GM19193 (cell line): ENCODE data around the gene TEKTIP1.

Source experiments
- POLR2A ChIP-seq: IDR thresholded peaks from 4 replicates; pipeline ENCODE4 v1.6.1; 2011; ENCODE audit not compliant: insufficient read depth, insufficient read length; ENCODE audit errors: extremely low read depth

The TEKTIP1 gene

DNA sequence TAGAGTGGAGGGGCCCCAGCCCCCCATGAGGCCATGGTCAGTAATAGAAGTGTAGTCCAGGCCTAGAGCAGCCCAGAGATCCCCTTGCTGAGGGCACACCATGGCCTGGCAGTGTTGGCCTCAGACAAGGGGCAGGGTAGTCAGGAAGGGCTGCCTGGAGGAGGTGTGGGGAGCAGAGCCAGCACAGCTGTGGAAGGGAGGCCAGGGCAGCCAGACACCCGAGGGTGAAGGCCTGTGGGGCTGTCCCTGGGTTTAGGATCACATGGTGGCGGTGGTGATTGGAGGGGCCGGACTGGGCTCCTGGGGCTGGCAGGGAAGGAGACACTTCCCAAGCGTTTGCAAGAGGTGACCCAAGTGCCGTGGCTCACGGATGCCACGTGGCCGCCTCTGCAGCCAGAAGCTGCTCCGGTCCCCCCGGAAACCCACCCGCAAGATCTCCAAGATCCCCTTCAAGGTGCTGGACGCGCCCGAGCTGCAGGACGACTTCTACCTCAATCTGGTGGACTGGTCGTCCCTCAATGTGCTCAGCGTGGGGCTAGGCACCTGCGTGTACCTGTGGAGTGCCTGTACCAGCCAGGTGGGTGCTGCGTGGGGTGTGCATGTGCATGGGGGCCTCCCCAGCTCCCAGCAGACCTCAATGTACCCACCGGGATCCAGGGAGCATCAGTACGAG is 11.6 kb upstream of the TEKTIP1 start:
- TF ChIP-seq POLR2A = no peak

DNA sequence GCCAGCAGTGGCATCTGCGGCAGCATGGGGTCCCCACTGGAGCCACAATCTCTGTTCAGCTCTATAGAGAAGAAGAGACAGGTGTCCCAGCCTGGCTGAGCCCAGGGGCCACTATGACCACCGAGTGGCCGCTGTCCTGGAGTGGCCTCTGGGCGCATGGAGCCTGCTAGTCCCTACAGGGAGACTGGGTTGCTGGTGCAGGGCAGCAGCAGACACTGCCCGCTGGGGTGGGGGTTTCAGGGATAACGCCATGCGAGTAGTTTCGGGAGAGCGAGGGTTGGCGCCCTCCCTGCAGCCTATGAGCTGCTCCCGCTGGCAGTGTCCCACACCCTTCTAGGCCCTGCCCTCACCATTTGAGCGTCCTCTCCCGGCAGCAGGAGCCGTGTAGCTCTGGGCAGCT is 10.9 kb upstream of the TEKTIP1 start:
- TF ChIP-seq POLR2A = no peak

DNA sequence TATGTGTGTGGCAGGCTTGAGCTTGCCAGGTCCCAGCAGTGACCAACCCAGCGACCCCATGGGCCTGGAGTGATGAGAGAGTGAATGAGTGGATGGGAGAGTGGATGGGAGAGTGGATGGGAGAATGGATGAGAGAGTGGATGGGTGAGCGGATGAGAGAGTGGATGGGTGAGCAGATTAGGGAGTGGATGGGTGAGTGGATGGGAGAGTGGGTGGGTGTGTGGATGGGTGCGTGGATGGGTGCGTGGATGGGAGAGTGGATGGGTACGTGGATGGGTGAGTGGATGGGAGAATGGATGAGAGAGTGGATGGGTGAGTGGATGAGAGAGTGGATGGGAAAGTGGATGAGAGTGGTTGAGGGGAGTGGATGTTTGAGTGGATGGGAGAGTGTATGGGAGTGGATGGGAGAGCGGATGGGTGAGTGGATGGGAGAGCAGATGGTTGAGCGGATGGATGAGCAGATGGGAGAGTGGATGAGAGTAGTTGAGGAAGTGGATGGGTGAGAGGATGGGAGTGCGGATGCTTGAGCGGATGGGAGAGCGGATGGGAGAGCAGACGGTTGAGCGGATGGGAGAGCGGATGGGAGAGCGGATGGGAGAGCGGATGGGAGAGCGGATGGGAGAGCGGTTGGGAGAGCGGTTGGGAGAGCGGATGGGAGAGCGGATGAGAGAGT is 10.3 kb upstream of the TEKTIP1 start:
- TF ChIP-seq POLR2A = no peak

DNA sequence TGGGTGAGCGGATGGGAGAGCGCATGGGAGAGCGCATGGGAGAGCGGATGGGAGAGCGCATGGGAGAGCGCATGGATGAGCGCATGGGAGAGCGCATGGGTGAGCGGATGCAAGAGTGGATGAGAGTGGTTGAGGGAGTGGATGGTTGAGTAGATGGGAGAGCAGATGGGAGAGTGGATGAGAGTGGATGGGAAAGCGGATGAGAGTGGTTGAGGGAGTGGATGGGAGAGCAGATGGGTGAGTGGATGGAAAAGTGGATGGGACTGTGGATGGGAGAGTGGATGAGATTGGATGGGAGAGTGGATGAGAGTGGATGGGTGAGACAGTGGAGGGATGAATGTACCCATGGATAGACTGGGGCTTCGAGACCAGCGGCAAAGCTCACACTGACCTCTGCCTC is 8.6 kb upstream of the TEKTIP1 start:
- TF ChIP-seq POLR2A = no peak

DNA sequence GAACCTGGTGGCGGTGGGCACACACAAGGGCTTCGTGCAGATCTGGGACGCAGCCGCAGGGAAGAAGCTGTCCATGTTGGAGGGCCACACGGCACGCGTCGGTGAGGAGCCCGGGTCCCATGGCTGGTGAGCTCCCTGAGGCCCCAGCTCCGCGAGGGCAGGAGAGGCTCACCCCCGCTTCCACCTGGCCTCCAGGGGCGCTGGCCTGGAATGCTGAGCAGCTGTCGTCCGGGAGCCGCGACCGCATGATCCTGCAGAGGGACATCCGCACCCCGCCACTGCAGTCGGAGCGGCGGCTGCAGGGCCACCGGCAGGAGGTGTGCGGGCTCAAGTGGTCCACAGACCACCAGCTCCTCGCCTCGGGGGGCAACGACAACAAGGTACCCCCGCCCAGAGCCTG is 7.3 kb upstream of the TEKTIP1 start:
- no peak for TF ChIP-seq POLR2A

DNA sequence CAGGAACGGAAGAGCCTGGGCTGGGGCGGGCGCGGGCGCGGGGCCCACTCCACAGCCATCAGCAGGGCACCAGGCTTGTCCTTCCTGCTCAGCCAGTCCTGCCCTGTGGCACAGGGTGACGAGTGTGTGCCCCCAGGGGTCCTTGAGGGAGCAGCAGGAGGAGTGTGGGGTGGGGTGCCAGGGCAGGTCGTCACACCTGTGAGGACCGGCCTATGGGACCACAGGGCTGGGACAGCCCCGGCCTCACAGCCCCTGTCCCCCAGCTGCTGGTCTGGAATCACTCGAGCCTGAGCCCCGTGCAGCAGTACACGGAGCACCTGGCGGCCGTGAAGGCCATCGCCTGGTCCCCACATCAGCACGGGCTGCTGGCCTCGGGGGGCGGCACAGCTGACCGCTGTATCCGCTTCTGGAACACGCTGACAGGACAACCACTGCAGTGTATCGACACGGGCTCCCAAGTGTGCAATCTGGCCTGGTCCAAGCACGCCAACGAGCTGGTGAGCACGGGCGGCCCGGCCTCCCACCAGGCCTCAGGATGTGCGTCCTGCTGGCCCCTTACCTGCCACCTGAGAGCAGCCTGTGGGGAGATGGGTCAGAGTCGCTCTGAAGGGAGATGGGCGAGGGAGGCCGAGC is 6.7 kb upstream of the TEKTIP1 start:
- TF ChIP-seq POLR2A = no peak

DNA sequence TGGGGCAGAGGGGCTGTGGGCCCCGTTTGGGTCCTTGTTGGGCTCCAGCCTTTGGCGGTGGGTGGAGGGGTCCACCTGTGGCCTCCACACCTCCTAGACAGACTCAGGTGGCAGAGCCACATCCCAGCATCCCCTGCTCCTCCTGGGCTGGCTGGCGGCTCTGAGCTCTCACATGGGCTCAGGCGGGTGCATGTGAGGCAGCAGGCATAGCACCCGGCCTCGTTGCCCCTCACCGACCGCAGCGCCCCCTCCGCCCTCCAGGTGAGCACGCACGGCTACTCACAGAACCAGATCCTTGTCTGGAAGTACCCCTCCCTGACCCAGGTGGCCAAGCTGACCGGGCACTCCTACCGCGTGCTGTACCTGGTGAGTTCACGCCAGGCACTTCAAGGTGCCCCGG is 5.9 kb upstream of the TEKTIP1 start:
- no peak for TF ChIP-seq POLR2A

DNA sequence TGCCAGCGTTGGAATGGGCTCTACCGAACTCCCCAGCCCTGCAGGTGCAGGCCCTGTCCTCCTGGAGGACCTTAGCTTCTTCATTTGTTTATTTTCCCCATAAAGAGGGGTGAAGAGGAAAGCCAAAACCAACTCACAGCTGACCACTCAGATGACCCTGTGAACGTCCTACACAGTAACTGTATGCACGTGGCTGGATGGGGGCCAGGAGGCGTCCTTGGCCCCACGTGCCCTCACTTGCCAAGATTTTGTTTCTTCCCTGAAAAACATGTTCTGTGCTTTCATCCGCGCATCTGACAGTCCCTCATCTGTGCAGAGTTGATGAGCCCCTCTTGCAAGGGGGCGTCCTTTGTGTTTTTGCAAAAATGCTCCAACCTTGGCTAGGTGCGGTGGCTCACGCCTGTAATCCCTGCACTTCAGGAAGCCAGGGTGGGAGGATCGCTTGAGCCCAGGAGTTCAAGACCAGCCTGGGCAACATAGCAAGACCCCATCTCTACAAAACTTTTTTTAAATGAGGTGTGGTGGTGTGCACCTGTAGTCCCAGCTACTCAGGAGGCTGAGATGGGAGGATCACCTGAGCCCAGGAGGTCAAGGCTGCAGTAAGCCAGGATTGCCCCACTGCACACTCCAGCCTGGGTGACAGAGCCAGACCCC is 5.3 kb upstream of the TEKTIP1 start:
- no peak for TF ChIP-seq POLR2A

DNA sequence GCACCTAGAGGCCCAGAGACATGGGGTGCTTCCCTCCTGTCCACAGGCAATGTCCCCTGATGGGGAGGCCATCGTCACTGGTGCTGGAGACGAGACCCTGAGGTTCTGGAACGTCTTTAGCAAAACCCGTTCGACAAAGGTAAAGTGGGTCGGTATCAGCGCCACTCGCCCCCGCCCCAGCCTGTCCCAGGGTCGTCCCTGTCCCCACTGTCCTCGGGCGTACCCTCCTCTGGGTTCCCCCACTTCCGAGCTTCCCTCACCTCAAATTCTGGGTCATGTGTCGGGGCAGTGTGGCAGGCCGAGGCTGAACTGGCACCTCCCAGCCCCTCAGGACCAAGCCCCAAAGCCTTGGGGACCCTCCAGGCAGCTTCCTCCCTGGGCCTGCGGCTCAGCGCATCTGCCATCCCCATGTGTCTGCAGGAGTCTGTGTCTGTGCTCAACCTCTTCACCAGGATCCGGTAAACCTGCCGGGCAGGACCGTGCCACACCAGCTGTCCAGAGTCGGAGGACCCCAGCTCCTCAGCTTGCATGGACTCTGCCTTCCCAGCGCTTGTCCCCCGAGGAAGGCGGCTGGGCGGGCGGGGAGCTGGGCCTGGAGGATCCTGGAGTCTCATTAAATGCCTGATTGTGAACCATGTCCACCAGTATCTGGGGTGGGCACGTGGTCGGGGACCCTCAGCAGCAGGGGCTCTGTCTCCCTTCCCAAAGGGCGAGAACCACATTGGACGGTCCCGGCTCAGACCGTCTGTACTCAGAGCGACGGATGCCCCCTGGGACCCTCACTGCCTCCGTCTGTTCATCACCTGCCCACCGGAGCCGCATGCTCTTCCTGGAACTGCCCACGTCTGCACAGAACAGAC is 4.4 kb upstream of the TEKTIP1 start:
- no peak for TF ChIP-seq POLR2A

DNA sequence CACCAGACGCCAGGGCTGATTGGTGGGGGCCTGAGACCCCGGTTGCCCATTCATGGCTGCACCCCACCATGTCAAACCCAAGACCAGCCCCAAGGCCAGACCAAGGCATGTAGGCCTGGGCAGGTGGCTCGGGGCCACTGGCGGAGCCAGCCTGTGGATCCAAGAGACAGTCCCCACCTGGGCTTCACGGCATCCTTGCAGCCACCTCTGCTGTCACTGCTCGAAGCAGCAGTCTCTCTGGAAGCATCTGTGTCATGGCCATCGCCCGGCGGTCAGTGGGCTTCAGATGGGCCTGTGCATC is 3.8 kb upstream of the TEKTIP1 start:
- no peak for TF ChIP-seq POLR2A

DNA sequence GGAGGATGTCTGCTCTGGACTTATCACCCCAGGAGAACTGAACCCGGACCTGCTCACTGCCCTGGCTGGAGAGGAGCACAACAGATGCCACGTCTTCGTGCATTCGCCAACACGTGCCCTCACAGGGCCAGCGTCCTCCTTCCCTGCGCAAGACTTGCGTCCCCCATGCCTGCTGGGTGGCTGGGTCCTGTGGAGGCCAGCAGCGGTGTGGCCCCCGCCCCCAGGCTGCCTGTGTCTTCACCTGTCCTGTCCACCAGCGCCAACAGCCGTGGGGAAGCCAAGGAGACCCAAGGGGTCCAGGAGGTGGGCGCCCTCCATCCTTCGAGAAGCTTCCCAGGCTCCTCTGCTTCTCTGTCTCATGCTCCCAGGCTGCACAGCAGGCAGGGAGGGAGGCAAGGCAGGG is 3.4 kb upstream of the TEKTIP1 start:
- TF ChIP-seq POLR2A = no peak

DNA sequence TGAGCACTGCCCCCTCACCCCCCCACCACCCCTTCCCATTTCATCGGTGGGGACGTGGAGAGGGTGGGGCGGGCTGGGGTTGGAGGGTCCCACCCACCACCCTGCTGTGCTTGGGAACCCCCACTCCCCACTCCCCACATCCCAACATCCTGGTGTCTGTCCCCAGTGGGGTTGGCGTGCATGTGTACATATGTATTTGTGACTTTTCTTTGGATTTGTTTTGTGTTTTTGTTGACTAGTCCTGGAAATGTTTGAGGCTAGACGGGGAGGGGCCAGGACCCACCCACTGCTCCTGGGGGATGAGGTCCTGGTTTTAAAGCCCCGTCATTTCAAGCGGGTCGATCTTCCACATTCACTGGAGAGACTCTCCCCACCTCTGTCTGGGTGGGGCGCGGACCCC is 3.0 kb upstream of the TEKTIP1 start:
- TF ChIP-seq POLR2A = no peak

DNA sequence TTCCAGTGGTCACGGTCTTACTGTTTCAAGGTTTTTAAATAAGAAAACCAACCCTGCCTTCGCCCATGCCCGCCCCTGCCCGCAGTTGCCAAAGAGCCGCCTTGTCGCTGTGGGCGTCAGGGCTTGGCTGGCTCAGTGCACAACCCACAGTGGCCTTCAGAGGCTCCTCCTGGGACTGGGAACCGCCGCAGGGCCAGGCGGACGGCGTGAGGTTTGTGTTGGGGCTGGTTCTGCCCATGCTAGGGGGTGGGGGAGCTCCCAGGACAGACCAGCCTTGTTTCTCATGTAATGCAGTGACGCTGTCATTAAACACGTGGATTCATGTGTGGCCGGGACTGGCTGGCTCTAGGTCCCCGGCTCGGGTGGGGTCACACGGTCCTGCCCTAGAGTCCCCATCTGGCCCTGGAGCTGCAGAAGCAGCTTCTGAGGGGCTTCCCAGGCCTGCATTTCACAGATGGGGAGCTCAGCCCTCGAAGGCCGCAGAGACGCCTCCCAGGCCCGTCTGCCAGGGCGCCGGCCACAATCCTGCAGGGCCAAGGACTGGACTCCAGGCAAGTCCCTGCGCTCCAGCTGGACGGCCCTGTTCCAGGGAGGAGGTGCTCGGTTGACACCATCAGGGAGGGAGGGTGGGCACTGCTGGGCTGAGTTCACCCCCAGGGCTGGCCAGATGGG is 2.4 kb upstream of the TEKTIP1 start:
- TF ChIP-seq POLR2A = no peak

DNA sequence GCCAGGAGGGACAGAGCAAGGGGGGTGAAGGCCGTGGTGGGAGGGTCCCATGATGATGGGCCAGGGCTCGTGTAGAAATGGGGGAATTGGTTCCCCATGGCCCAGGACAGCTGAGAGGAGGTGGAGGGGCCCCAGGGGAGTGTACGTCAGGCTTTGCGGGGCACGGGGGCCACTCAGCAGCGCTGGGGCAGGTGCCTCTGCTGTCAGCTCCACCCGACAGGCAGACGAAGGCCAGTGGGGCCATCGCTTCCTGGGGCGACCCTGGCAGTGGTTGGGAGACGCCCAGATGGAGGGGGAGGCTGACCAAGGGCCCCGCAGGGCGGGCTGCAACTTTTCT is 1.9 kb upstream of the TEKTIP1 start:
- no peak for TF ChIP-seq POLR2A
